Breast epithelium (tissue), 3 donors: ENCODE results near the gene CUL5.

Source experiments
- POLR2A ChIP-seq: fragments of 450-650 bp; IDR thresholded peaks from one replicate; pipeline ENCODE4 v1.6.1; 2016; ENCODE audit warnings: antibody characterized with exemption, mild to moderate bottlenecking, moderate library complexity
- TF ChIP-seq, protein P1 (sequence below), 3 donors: fragments of 450-650 bp; IDR thresholded peaks; one replicate each; pipeline ENCODE4 v1.5.1; 2016 to 2017; ENCODE audit warnings: antibody characterized with exemption in 3 of 3, mild to moderate bottlenecking in 3 of 3, moderate library complexity in 3 of 3

GRCh38 chr11:107970049-107970448 is 38.6 kb upstream of the CUL5 start:
- TF ChIP-seq POLR2A, result no peak
- TF ChIP-seq, protein P1, sequence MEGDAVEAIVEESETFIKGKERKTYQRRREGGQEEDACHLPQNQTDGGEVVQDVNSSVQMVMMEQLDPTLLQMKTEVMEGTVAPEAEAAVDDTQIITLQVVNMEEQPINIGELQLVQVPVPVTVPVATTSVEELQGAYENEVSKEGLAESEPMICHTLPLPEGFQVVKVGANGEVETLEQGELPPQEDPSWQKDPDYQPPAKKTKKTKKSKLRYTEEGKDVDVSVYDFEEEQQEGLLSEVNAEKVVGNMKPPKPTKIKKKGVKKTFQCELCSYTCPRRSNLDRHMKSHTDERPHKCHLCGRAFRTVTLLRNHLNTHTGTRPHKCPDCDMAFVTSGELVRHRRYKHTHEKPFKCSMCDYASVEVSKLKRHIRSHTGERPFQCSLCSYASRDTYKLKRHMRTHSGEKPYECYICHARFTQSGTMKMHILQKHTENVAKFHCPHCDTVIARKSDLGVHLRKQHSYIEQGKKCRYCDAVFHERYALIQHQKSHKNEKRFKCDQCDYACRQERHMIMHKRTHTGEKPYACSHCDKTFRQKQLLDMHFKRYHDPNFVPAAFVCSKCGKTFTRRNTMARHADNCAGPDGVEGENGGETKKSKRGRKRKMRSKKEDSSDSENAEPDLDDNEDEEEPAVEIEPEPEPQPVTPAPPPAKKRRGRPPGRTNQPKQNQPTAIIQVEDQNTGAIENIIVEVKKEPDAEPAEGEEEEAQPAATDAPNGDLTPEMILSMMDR (IDR thresholded peaks at IDR 0.05), result no peak
